GM23338 (cell line): ENCODE results near the gene KCNH5. TPM values are rescaled to one million over a fixed set of nuclear protein-coding genes. Genes with fewer than 3 reads are reported as not detected.

Experiments used
- ATAC-seq: fragments of 200-7000 bp; cut with Tn5 transposase; 3 replicates; pipeline ENCODE4 v1.9.1; 2020
- DNase-seq: peaks from one replicate; pipeline ENCODE4 v3.0.0-alpha.2; 2015; ENCODE audit warnings: low spot score
- H2AFZ ChIP-seq: fragments of 200-600 bp; sonication (generic); 2 replicates; pipeline ENCODE4 v1.8.0; 2016; ENCODE audit warnings: antibody characterized with exemption, mild to moderate bottlenecking, moderate library complexity
- H3F3A ChIP-seq: fragments of 200-600 bp; sonication (generic); replicated peaks from 2 replicates; pipeline ENCODE4 v1.8.0; 2017; ENCODE audit warnings: antibody characterized with exemption, mixed run types, low read depth
- H3K27ac ChIP-seq: fragments of 200-600 bp; sonication (generic); 2 replicates; pipeline ENCODE4 v1.6.1; 2016; ENCODE audit warnings: low read depth
- H3K27me3 ChIP-seq: fragments of 200-600 bp; sonication (generic); 2 replicates; pipeline ENCODE4 v1.8.0; 2016; ENCODE audit warnings: mild to moderate bottlenecking, mixed run types, moderate library complexity; ENCODE audit not compliant: insufficient read depth
- H3K36me3 ChIP-seq: fragments of 200-600 bp; sonication (generic); 2 replicates; pipeline ENCODE4 v1.8.0; 2016; ENCODE audit warnings: mild to moderate bottlenecking; ENCODE audit not compliant: insufficient read depth
- H3K4me1 ChIP-seq: fragments of 200-600 bp; sonication (generic); 2 replicates; pipeline ENCODE4 v1.8.0; 2016; ENCODE audit warnings: mild to moderate bottlenecking, moderate library complexity; ENCODE audit not compliant: insufficient read depth
- H3K4me2 ChIP-seq: fragments of 200-600 bp; sonication (generic); 2 replicates; pipeline ENCODE4 v1.7.1; 2017; ENCODE audit warnings: mixed run types
- H3K4me3 ChIP-seq: fragments of 200-600 bp; sonication (generic); 2 replicates; pipeline ENCODE4 v1.6.1; 2016; ENCODE audit warnings: mixed run types
- H3K79me2 ChIP-seq: fragments of 200-600 bp; sonication (generic); replicated peaks from 2 replicates; pipeline ENCODE4 v1.8.0; 2017; ENCODE audit warnings: mild to moderate bottlenecking; ENCODE audit not compliant: insufficient read depth
- H3K9me2 ChIP-seq: fragments of 200-600 bp; sonication (generic); 2 replicates; pipeline ENCODE4 v1.8.0; 2017; ENCODE audit not compliant: insufficient read depth
- H4K20me1 ChIP-seq: fragments of 200-600 bp; sonication (generic); replicated peaks from 2 replicates; pipeline ENCODE4 v1.8.0; 2017; ENCODE audit warnings: mild to moderate bottlenecking; ENCODE audit not compliant: insufficient read depth
- H3K27ac Mint-ChIP-seq: 2 replicates; pipeline ENCODE4 v1.8.0; 2020; ENCODE audit warnings: inconsistent platforms, mild to moderate bottlenecking, moderate library complexity, mixed read lengths
- H3K27me3 Mint-ChIP-seq: 3 replicates; pipeline ENCODE4 v1.8.0; 2022; ENCODE audit warnings: low read depth, mild to moderate bottlenecking, moderate library complexity, mixed read lengths, inconsistent platforms; ENCODE audit not compliant: insufficient read depth, poor library complexity
- H3K36me3 Mint-ChIP-seq: 3 replicates; pipeline ENCODE4 v1.8.0; 2021; ENCODE audit warnings: low read depth, mild to moderate bottlenecking, inconsistent platforms, moderate library complexity, mixed read lengths
- H3K4me1 Mint-ChIP-seq: 3 replicates; pipeline ENCODE4 v1.8.0; 2020; ENCODE audit warnings: mild to moderate bottlenecking, inconsistent platforms, mixed read lengths
- H3K4me3 Mint-ChIP-seq: 3 replicates; pipeline ENCODE4 v1.8.0; 2021; ENCODE audit warnings: moderate library complexity, mild to moderate bottlenecking, inconsistent platforms, mixed read lengths
- H3K9me3 Mint-ChIP-seq: 3 replicates; pipeline ENCODE4 v1.8.0; 2020; ENCODE audit warnings: moderate library complexity, mild to moderate bottlenecking, inconsistent platforms, mixed read lengths
- CREB1 ChIP-seq: fragments of 250-450 bp; sonication (Bioruptor Pico); IDR thresholded peaks from 2 replicates; pipeline ENCODE4 v1.5.0; 2020; ENCODE audit warnings: low read depth, mild to moderate bottlenecking, moderate library complexity
- EZH2 ChIP-seq: fragments of 200-600 bp; sonication (generic); IDR thresholded peaks from one replicate; pipeline ENCODE4 v1.8.0; 2017; ENCODE audit warnings: antibody characterized with exemption, mild to moderate bottlenecking, low read depth; ENCODE audit not compliant: unreplicated experiment
- EZH2phosphoT487 ChIP-seq: fragments of 200-600 bp; sonication (generic); IDR thresholded peaks from one replicate; pipeline ENCODE4 v1.8.1; 2018; ENCODE audit warnings: antibody characterized with exemption; ENCODE audit not compliant: unreplicated experiment
- JUNB ChIP-seq: IDR thresholded peaks from one replicate; pipeline ENCODE4 v1.6.1; 2016; ENCODE audit warnings: antibody characterized with exemption; ENCODE audit not compliant: unreplicated experiment
- NANOG ChIP-seq: IDR thresholded peaks from 2 replicates; pipeline ENCODE4 v1.6.1; 2016; ENCODE audit warnings: antibody characterized with exemption, borderline replicate concordance
- STAT1 ChIP-seq: IDR thresholded peaks from one replicate; pipeline ENCODE4 v1.6.1; 2016; ENCODE audit warnings: antibody characterized with exemption; ENCODE audit not compliant: unreplicated experiment
- ZNF114 ChIP-seq: fragments of 250-450 bp; sonication (Bioruptor Pico); IDR thresholded peaks from 2 replicates; pipeline ENCODE4 v1.5.0; 2020; ENCODE audit warnings: mild to moderate bottlenecking, moderate library complexity
- ZNF331 ChIP-seq: fragments of 250-450 bp; sonication (Bioruptor Pico); IDR thresholded peaks from 2 replicates; pipeline ENCODE4 v1.5.0; 2020; ENCODE audit warnings: low read depth, mild to moderate bottlenecking, moderate library complexity
- polyA plus RNA-seq: library from polyadenylated mRNA; unstranded; fragments of >200 nt; fragmentation: Nextera tagmentation; extraction: Ambion mirVana; gene quantifications from 2 replicates; pipeline ENCODE4 v1.2.1, GENCODE V29; 2016
- total RNA-seq: library from RNA; depleted of rRNA; stranded (reverse); fragments of >200 nt; shearing (Covaris generic); gene quantifications from 2 replicates; pipeline ENCODE4 v1.2.3, GENCODE V29; 2014
- TF ChIP-seq, protein P1 (sequence below), 2 experiments: fragments of 200-600 bp in 1 of 2; sonication (generic) in 1 of 2; conservative IDR thresholded peaks; 2 replicates each; pipeline versions ENCODE4 v1.5.1 to v1.6.1; 2016 to 2017; ENCODE audit warnings: antibody characterized with exemption in 2 of 2, low read depth in 2 of 2, mild to moderate bottlenecking in 2 of 2, moderate library complexity in 1 of 2
- TF ChIP-seq, protein P2 (sequence below): IDR thresholded peaks from 2 replicates; pipeline ENCODE4 v1.6.1; 2016; ENCODE audit warnings: antibody characterized with exemption
- TF ChIP-seq, protein P3 (sequence below): fragments of 250-450 bp; sonication (Bioruptor Pico); IDR thresholded peaks from 2 replicates; pipeline ENCODE4 v1.5.0; 2020; ENCODE audit warnings: mild to moderate bottlenecking, moderate library complexity

KCNH5 gene
- total and polyA plus RNA-seq, 2 experiments from 2014 or later: 0.71 to 0.83 TPM

DNA sequence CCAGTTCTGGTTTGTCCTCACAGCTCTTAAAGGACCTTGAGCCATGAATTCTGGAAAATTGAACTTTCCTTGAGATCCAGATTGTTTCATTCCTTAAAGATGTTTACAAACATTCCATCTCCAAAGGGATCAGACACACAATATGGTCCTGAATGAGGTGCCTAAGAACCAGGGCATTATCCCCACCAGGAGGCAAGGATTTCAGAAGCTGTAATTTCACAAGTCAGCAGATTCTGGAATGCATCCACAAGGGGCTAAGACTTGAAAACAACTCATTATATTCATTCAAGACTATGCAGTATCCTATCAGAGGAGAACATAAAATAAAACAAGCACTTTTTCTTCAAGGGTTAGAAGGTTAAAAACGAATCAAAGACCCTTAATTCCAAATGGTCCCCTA is 15.1 kb downstream of the KCNH5 start (continued):
- TF ChIP-seq ZNF114: no peak

DNA sequence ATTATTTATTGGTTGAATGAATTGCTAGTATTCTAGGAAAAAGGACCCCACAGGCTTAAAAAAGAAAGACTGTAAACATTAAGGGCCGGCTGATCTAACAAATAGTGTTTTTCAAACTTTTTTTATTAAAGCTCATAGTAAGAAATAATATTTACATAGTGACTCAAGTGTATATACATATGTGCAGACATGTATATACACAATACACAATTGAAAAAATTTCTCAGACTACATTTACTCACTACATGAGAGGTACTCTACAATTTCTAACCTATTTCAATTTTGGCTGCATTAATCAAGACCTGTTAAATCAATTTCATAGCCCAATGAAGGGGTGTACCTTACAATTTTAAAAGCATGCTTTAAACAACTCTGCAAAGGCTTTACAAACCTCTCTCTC is 17.5 kb downstream of the KCNH5 start:
- no peaks in the 10 kb centered on the region for H3K36me3 ChIP-seq
- H3K27ac ChIP-seq: no peak overlapping the region
- no peaks in the 10 kb centered on the region for H3K27me3 ChIP-seq
- no peak overlapping the region for H2AFZ ChIP-seq
- no peak overlapping the region for H3K4me3 ChIP-seq
- H3K79me2 ChIP-seq: no peaks in the 10 kb centered on the region
- no peak overlapping the region for H3K4me3 Mint-ChIP-seq
- no peak overlapping the region for H3K27ac Mint-ChIP-seq
- ATAC-seq (no peak), DNase-seq (no peak)
- no peaks in the 10 kb centered on the region for H3K27me3 Mint-ChIP-seq
- no peaks in the 10 kb centered on the region for H3K36me3 Mint-ChIP-seq
- H3K9me3 Mint-ChIP-seq: no peaks in the 10 kb centered on the region
- H4K20me1 ChIP-seq: no peaks in the 10 kb centered on the region
- TF ChIP-seq EZH2 (no peak), EZH2phosphoT487 (no peak), ZNF331 (no peak), STAT1 (no peak), NANOG (no peak), ZNF114 (no peak), JUNB (no peak), CREB1 (CRISPR knock-in tag) (no peak)
- TF ChIP-seq, protein P1, sequence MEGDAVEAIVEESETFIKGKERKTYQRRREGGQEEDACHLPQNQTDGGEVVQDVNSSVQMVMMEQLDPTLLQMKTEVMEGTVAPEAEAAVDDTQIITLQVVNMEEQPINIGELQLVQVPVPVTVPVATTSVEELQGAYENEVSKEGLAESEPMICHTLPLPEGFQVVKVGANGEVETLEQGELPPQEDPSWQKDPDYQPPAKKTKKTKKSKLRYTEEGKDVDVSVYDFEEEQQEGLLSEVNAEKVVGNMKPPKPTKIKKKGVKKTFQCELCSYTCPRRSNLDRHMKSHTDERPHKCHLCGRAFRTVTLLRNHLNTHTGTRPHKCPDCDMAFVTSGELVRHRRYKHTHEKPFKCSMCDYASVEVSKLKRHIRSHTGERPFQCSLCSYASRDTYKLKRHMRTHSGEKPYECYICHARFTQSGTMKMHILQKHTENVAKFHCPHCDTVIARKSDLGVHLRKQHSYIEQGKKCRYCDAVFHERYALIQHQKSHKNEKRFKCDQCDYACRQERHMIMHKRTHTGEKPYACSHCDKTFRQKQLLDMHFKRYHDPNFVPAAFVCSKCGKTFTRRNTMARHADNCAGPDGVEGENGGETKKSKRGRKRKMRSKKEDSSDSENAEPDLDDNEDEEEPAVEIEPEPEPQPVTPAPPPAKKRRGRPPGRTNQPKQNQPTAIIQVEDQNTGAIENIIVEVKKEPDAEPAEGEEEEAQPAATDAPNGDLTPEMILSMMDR (conservative IDR thresholded peaks at IDR 0.05; ENCODE audit: low read depth in 2 of 2): no peak
- TF ChIP-seq, protein P2, sequence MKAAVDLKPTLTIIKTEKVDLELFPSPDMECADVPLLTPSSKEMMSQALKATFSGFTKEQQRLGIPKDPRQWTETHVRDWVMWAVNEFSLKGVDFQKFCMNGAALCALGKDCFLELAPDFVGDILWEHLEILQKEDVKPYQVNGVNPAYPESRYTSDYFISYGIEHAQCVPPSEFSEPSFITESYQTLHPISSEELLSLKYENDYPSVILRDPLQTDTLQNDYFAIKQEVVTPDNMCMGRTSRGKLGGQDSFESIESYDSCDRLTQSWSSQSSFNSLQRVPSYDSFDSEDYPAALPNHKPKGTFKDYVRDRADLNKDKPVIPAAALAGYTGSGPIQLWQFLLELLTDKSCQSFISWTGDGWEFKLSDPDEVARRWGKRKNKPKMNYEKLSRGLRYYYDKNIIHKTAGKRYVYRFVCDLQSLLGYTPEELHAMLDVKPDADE: no peak
- TF ChIP-seq, protein P3, sequence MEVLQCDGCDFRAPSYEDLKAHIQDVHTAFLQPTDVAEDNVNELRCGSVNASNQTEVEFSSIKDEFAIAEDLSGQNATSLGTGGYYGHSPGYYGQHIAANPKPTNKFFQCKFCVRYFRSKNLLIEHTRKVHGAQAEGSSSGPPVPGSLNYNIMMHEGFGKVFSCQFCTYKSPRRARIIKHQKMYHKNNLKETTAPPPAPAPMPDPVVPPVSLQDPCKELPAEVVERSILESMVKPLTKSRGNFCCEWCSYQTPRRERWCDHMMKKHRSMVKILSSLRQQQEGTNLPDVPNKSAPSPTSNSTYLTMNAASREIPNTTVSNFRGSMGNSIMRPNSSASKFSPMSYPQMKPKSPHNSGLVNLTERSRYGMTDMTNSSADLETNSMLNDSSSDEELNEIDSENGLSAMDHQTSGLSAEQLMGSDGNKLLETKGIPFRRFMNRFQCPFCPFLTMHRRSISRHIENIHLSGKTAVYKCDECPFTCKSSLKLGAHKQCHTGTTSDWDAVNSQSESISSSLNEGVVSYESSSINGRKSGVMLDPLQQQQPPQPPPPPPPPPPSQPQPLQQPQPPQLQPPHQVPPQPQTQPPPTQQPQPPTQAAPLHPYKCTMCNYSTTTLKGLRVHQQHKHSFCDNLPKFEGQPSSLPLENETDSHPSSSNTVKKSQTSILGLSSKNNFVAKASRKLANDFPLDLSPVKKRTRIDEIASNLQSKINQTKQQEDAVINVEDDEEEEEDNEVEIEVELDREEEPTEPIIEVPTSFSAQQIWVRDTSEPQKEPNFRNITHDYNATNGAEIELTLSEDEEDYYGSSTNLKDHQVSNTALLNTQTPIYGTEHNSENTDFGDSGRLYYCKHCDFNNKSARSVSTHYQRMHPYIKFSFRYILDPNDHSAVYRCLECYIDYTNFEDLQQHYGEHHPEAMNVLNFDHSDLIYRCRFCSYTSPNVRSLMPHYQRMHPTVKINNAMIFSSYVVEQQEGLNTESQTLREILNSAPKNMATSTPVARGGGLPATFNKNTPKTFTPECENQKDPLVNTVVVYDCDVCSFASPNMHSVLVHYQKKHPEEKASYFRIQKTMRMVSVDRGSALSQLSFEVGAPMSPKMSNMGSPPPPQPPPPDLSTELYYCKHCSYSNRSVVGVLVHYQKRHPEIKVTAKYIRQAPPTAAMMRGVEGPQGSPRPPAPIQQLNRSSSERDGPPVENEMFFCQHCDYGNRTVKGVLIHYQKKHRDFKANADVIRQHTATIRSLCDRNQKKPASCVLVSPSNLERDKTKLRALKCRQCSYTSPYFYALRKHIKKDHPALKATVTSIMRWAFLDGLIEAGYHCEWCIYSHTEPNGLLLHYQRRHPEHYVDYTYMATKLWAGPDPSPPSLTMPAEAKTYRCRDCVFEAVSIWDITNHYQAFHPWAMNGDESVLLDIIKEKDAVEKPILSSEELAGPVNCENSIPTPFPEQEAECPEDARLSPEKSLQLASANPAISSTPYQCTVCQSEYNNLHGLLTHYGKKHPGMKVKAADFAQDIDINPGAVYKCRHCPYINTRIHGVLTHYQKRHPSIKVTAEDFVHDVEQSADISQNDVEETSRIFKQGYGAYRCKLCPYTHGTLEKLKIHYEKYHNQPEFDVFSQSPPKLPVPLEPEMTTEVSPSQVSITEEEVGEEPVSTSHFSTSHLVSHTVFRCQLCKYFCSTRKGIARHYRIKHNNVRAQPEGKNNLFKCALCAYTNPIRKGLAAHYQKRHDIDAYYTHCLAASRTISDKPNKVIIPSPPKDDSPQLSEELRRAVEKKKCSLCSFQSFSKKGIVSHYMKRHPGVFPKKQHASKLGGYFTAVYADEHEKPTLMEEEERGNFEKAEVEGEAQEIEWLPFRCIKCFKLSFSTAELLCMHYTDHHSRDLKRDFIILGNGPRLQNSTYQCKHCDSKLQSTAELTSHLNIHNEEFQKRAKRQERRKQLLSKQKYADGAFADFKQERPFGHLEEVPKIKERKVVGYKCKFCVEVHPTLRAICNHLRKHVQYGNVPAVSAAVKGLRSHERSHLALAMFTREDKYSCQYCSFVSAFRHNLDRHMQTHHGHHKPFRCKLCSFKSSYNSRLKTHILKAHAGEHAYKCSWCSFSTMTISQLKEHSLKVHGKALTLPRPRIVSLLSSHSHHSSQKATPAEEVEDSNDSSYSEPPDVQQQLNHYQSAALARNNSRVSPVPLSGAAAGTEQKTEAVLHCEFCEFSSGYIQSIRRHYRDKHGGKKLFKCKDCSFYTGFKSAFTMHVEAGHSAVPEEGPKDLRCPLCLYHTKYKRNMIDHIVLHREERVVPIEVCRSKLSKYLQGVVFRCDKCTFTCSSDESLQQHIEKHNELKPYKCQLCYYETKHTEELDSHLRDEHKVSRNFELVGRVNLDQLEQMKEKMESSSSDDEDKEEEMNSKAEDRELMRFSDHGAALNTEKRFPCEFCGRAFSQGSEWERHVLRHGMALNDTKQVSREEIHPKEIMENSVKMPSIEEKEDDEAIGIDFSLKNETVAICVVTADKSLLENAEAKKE (CRISPR knock-in tag): no peak
- no peaks in the 10 kb centered on the region for H3F3A ChIP-seq
- H3K9me2 ChIP-seq: no peaks in the 10 kb centered on the region
- H3K4me1 ChIP-seq: no peaks in the 10 kb centered on the region
- no peak overlapping the region for H3K4me2 ChIP-seq
- peaks cover 4% of the 10 kb centered on the region; the same call in 2 of the 3 replicates for H3K4me1 Mint-ChIP-seq
